ENCODE measurements around the gene TAS2R3.

TAS2R3 gene

GRCh38 chr7:141785706-141786552 lies 22.0 kb downstream of the TAS2R3 start:
- peak in 16 of 56 donors; percentile 1 to 48 (median 4) for DNase-seq

DNA sequence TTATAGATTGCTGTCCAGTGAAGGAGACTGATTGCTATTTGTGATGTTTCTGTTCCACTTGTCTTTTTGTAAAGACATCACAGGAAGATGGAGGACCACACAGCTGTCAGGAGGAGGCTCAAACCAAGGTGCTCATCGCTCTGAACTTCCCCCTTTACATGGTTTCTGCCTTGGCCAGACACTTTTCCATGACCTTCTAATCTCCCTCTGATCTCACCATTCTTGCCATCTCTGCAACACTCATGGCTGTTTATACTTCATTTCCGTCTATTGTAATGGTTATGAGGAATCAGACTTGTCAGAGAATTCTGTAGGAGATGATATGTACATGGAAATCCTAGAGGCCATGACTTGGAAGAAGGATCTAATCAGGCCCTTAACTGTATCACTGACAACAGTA lies 24.4 kb downstream of the TAS2R3 start:
- no peak for DNase-seq

- DNase-seq, result no peak
Measured at GRCh38 chr7:141789917-141790316, 26.0 kb downstream of the TAS2R3 start, which contains the start of gene TAS2R5. TSS of gene TAS2R5 (plus strand) at chr7:141790217. CDS start at chr7:141790362, 145 bp downstream.

DNA sequence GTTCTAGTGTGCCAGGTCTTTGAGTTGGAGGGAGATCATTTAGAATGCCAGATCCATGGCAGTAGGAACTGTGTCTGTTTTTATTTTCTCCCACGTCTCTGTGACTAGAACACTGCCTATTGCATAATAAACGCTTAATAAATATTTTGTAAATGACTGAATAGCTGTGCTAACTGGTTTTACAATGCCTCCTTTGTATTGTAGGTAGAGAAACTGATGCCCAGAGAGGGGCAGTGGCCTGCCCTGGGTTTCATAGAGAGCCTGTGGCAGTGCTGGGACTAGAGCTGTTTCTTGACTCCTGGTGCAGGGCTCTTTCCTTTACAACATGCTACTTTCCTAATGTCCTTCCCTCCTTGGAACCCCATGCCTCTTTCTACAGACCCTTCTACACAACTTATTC lies 28.6 kb downstream of the TAS2R3 start:
- DNase-seq, result peak in 1 of 56 donors; percentile 3
